HepG2 (cell line): Measurements from ENCODE around the gene MRPL50. TPM values are rescaled to one million over a fixed set of nuclear protein-coding genes. Genes with fewer than 3 reads are reported as not detected.

Experiments used
- AHR ChIP-seq: IDR thresholded peaks from 2 replicates; pipeline ENCODE4 v1.6.1; 2018; ENCODE audit warnings: missing genetic modification reagents, missing compliant biosample characterization
- IRX3 ChIP-seq: sonication (generic); formaldehyde crosslinking; IDR thresholded peaks from 2 replicates; pipeline ENCODE4 v1.8.1; 2023; ENCODE audit warnings: mild to moderate bottlenecking, low read depth, missing genetic modification reagents, borderline replicate concordance
- KDM4B ChIP-seq: sonication (generic); formaldehyde crosslinking; IDR thresholded peaks from 2 replicates; pipeline ENCODE4 v1.4.0; 2020; ENCODE audit warnings: missing genetic modification reagents
- NPAS2 ChIP-seq: sonication (generic); formaldehyde crosslinking; IDR thresholded peaks from 2 replicates; pipeline ENCODE4 v1.8.0; 2022; ENCODE audit warnings: mild to moderate bottlenecking, missing genetic modification reagents, borderline replicate concordance
- NR1H2 ChIP-seq: sonication (generic); formaldehyde crosslinking; IDR thresholded peaks from 2 replicates; pipeline ENCODE4 v1.8.1; 2022; ENCODE audit warnings: low read depth, missing genetic modification reagents, borderline replicate concordance
- PCBP1 ChIP-seq: fragments of 200-400 bp; formaldehyde crosslinking; IDR thresholded peaks from 2 replicates; pipeline ENCODE4 v1.6.1; 2017; ENCODE audit warnings: mild to moderate bottlenecking, low read depth, low read length, borderline replicate concordance
- POLR2AphosphoS5 ChIP-seq: IDR thresholded peaks from 2 replicates; pipeline ENCODE4 v1.6.1; 2012; ENCODE audit warnings: low read depth, low read length
- RBM22 ChIP-seq: fragments of 200-400 bp; formaldehyde crosslinking; optimal IDR thresholded peaks from 2 replicates; pipeline ENCODE3; 2017; ENCODE audit warnings: mild to moderate bottlenecking, low read length, moderate library complexity
- SCMH1 ChIP-seq: sonication (generic); formaldehyde crosslinking; IDR thresholded peaks from 2 replicates; pipeline ENCODE4 v1.9.0; 2021; ENCODE audit warnings: missing genetic modification reagents, mild to moderate bottlenecking, borderline replicate concordance
- SETDB1 ChIP-seq: sonication (generic); formaldehyde crosslinking; IDR thresholded peaks from 2 replicates; pipeline ENCODE4 v1.5.1; 2020; ENCODE audit warnings: missing genetic modification reagents, mild to moderate bottlenecking, borderline replicate concordance
- SIN3A ChIP-seq: IDR thresholded peaks from 2 replicates; pipeline ENCODE4 v1.6.1; 2011; ENCODE audit warnings: low read depth, mild to moderate bottlenecking, control low read depth, low read length, borderline replicate concordance
- ZBTB20 ChIP-seq: sonication (generic); formaldehyde crosslinking; IDR thresholded peaks from 2 replicates; pipeline ENCODE4 v1.8.1; 2023; ENCODE audit warnings: missing genetic modification reagents, low read depth, mild to moderate bottlenecking, borderline replicate concordance
- ZNF530 ChIP-seq: sonication (generic); formaldehyde crosslinking; IDR thresholded peaks from 2 replicates; pipeline ENCODE4 v1.5.0; 2020; ENCODE audit warnings: low read depth, mild to moderate bottlenecking, missing genetic modification reagents
- ZNF552 ChIP-seq: sonication (generic); formaldehyde crosslinking; IDR thresholded peaks from 2 replicates; pipeline ENCODE4 v1.9.0; 2022; ENCODE audit warnings: missing genetic modification reagents, mild to moderate bottlenecking, borderline replicate concordance
- ZNF7 ChIP-seq: IDR thresholded peaks from 2 replicates; pipeline ENCODE4 v1.6.1; 2016; ENCODE audit warnings: missing biosample characterization, missing genetic modification reagents
- ZNF709 ChIP-seq: sonication (generic); formaldehyde crosslinking; IDR thresholded peaks from 2 replicates; pipeline ENCODE4 v1.5.0; 2020; ENCODE audit warnings: mild to moderate bottlenecking, missing genetic modification reagents
- polyA plus RNA-seq, 8 experiments: library from polyadenylated mRNA; depleted of rRNA in 3 of 8; stranded (reverse) in 7 of 8; unstranded in 1 of 8; fragments of >200 nt; fragmentation: Illumina TruSeq in 4 of 8; extraction: Trizol in 4 of 8; gene quantifications; 2 replicates each; pipeline versions ENCODE4 v1.2.1 to v1.2.3, GENCODE V29; 2011 to 2016; ENCODE audit warnings: low read depth in 4 of 8, missing spikeins in 1 of 8, mixed read lengths in 1 of 8; ENCODE audit not compliant: insufficient read depth in 1 of 8
- total RNA-seq, 5 experiments: library from RNA; depleted of rRNA; stranded (reverse); fragments of >200 nt; fragmentation: Illumina TruSeq; extraction: Trizol; gene quantifications; 2 replicates each; pipeline ENCODE4 v1.2.3, GENCODE V29; 2016; ENCODE audit warnings: low read depth in 1 of 5
- TF ChIP-seq, protein P1 (sequence below): sonication (generic); formaldehyde crosslinking; IDR thresholded peaks from 2 replicates; pipeline ENCODE4 v1.9.0; 2021; ENCODE audit warnings: missing genetic modification reagents, borderline replicate concordance
- TF ChIP-seq, protein P2 (sequence below): IDR thresholded peaks from 2 replicates; pipeline ENCODE4 v1.6.1; 2012; ENCODE audit warnings: low read length, improper control_type of control experiment
- TF ChIP-seq, protein P3 (sequence below): sonication (generic); formaldehyde crosslinking; IDR thresholded peaks from 2 replicates; pipeline ENCODE4 v1.8.0; 2022; ENCODE audit warnings: missing genetic modification reagents, mild to moderate bottlenecking, inconsistent platforms, borderline replicate concordance
- TF ChIP-seq, protein P4 (sequence below): sonication (generic); formaldehyde crosslinking; IDR thresholded peaks from 2 replicates; pipeline ENCODE4 v1.4.0; 2020; ENCODE audit warnings: low read depth, missing genetic modification reagents

Gene MRPL50
- total and polyA plus RNA-seq, 2 of the 13 experiments (the other 11 are each of a cell fraction or from before 2014, with no cell fraction given) = 37.1 to 70.0 TPM

DNA sequence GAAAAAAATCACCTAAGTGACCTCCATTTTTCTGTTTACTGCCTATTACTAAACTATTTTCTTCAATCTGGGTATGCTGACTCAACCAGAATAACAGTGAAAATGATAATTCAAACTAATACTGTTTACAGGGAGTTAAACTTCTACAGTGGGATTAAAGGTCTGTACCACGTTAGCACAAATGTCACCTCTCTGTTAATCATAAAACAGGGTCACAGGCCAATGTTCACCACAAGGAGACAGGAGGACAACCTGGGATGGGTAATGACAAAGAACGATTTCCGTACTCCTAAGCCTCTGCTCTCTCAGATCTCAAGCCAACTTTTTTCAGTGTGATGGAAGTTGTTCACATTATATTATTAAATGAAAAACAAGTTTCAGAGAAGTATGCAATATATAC lies 34.8 kb upstream of the MRPL50 start (continued):
- TF ChIP-seq, protein P1, sequence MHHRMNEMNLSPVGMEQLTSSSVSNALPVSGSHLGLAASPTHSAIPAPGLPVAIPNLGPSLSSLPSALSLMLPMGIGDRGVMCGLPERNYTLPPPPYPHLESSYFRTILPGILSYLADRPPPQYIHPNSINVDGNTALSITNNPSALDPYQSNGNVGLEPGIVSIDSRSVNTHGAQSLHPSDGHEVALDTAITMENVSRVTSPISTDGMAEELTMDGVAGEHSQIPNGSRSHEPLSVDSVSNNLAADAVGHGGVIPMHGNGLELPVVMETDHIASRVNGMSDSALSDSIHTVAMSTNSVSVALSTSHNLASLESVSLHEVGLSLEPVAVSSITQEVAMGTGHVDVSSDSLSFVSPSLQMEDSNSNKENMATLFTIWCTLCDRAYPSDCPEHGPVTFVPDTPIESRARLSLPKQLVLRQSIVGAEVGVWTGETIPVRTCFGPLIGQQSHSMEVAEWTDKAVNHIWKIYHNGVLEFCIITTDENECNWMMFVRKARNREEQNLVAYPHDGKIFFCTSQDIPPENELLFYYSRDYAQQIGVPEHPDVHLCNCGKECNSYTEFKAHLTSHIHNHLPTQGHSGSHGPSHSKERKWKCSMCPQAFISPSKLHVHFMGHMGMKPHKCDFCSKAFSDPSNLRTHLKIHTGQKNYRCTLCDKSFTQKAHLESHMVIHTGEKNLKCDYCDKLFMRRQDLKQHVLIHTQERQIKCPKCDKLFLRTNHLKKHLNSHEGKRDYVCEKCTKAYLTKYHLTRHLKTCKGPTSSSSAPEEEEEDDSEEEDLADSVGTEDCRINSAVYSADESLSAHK (CRISPR knock-in tag) = no peak
- TF ChIP-seq SIN3A = no peak
- TF ChIP-seq SETDB1 (CRISPR knock-in tag) = no peak
- no peak for TF ChIP-seq AHR
- no peak for TF ChIP-seq IRX3 (CRISPR knock-in tag)
- no peak for TF ChIP-seq ZBTB20
- no peak for TF ChIP-seq NPAS2
- TF ChIP-seq POLR2AphosphoS5 = peak; percentile 62
- TF ChIP-seq, protein P2, sequence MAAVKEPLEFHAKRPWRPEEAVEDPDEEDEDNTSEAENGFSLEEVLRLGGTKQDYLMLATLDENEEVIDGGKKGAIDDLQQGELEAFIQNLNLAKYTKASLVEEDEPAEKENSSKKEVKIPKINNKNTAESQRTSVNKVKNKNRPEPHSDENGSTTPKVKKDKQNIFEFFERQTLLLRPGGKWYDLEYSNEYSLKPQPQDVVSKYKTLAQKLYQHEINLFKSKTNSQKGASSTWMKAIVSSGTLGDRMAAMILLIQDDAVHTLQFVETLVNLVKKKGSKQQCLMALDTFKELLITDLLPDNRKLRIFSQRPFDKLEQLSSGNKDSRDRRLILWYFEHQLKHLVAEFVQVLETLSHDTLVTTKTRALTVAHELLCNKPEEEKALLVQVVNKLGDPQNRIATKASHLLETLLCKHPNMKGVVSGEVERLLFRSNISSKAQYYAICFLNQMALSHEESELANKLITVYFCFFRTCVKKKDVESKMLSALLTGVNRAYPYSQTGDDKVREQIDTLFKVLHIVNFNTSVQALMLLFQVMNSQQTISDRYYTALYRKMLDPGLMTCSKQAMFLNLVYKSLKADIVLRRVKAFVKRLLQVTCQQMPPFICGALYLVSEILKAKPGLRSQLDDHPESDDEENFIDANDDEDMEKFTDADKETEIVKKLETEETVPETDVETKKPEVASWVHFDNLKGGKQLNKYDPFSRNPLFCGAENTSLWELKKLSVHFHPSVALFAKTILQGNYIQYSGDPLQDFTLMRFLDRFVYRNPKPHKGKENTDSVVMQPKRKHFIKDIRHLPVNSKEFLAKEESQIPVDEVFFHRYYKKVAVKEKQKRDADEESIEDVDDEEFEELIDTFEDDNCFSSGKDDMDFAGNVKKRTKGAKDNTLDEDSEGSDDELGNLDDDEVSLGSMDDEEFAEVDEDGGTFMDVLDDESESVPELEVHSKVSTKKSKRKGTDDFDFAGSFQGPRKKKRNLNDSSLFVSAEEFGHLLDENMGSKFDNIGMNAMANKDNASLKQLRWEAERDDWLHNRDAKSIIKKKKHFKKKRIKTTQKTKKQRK = no peak
- no peak for TF ChIP-seq ZNF530 (CRISPR knock-in tag)
- no peak for TF ChIP-seq NR1H2 (CRISPR knock-in tag)
- no peak for TF ChIP-seq PCBP1
- no peak for TF ChIP-seq ZNF709 (CRISPR knock-in tag)
- no peak for TF ChIP-seq ZNF552
- TF ChIP-seq KDM4B = no peak
- TF ChIP-seq, protein P3, sequence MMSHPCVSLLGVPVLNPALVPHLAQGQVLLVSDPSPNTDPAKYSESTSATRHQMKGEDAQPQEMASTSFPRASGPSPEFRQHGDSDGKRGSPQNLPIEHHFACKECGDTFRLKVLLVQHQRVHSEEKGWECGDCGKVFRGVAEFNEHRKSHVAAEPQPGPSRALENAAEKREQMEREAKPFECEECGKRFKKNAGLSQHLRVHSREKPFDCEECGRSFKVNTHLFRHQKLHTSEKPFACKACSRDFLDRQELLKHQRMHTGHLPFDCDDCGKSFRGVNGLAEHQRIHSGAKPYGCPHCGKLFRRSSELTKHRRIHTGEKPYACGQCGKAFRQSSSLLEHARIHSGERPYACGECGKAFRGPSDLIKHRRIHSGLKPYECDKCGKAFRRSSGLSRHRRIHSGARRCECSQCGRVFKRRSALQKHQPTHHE = no peak; the same call in 1 of the 2 replicates
- TF ChIP-seq SCMH1 (CRISPR knock-in tag) = no peak
- TF ChIP-seq ZNF7 = no peak
- TF ChIP-seq, protein P4, sequence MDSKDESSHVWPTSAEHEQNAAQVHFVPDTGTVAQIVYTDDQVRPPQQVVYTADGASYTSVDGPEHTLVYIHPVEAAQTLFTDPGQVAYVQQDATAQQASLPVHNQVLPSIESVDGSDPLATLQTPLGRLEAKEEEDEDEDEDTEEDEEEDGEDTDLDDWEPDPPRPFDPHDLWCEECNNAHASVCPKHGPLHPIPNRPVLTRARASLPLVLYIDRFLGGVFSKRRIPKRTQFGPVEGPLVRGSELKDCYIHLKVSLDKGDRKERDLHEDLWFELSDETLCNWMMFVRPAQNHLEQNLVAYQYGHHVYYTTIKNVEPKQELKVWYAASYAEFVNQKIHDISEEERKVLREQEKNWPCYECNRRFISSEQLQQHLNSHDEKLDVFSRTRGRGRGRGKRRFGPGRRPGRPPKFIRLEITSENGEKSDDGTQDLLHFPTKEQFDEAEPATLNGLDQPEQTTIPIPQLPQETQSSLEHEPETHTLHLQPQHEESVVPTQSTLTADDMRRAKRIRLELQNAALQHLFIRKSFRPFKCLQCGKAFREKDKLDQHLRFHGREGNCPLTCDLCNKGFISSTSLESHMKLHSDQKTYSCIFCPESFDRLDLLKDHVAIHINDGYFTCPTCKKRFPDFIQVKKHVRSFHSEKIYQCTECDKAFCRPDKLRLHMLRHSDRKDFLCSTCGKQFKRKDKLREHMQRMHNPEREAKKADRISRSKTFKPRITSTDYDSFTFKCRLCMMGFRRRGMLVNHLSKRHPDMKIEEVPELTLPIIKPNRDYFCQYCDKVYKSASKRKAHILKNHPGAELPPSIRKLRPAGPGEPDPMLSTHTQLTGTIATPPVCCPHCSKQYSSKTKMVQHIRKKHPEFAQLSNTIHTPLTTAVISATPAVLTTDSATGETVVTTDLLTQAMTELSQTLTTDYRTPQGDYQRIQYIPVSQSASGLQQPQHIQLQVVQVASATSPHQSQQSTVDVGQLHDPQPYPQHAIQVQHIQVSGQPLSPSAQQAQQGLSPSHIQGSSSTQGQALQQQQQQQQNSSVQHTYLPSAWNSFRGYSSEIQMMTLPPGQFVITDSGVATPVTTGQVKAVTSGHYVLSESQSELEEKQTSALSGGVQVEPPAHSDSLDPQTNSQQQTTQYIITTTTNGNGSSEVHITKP (CRISPR knock-in tag) = 0 out of 2 replicates have a peak, but pooled peaks have one; percentile 66
- no peak for TF ChIP-seq RBM22
